T-helper 2 cell (primary cell): ENCODE measurements around the gene ARHGAP26.

ENCODE experiments used
- DNase-seq, 5 experiments: peaks; one replicate each; pipeline versions ENCODE4 v3.0.0 to v3.0.0-alpha.2; 2012 to 2022

Gene ARHGAP26

GRCh38 chr5:143258559-143259253, 488.5 kb downstream of the ARHGAP26 start:
- no peak for DNase-seq

GRCh38 chr5:143259254-143259605, 489.1 kb downstream of the ARHGAP26 start:
- DNase-seq, result no peak

- peak in 1 of 5 experiments; percentile 22 for DNase-seq
Measured at GRCh38 chr5:143261748-143262392, 491.7 kb downstream of the ARHGAP26 start.

GRCh38 chr5:143262393-143263174, 492.4 kb downstream of the ARHGAP26 start:
- no peak for DNase-seq

GRCh38 chr5:143263272-143263810, 493.2 kb downstream of the ARHGAP26 start:
- DNase-seq, result no peak

GRCh38 chr5:143265995-143266394, 495.8 kb downstream of the ARHGAP26 start:
- no peak for DNase-seq

- DNase-seq, result no peak
Measured at GRCh38 chr5:143267186-143267585, 497.0 kb downstream of the ARHGAP26 start.

- no peak for DNase-seq
Measured at GRCh38 chr5:143268388-143268787, 498.2 kb downstream of the ARHGAP26 start.

GRCh38 chr5:143271431-143271830, 501.3 kb downstream of the ARHGAP26 start:
- DNase-seq, result no peak

GRCh38 chr5:143274952-143275351, 504.8 kb downstream of the ARHGAP26 start:
- DNase-seq, result no peak

- DNase-seq, result peak in 1 of 5 experiments; percentile 15
Measured at GRCh38 chr5:143275512-143276363, 505.6 kb downstream of the ARHGAP26 start.

GRCh38 chr5:143277536-143277935, 507.4 kb downstream of the ARHGAP26 start:
- no peak for DNase-seq
